HEK293T (cell line): ENCODE results near the gene THSD7B.

ENCODE experiments used
- BHLHE40 ChIP-seq: fragments of 450-650 bp; IDR thresholded peaks from 2 replicates; pipeline ENCODE4 v1.6.1; 2016; ENCODE audit warnings: mild to moderate bottlenecking, moderate library complexity, borderline replicate concordance
- CTBP1 ChIP-seq: fragments of 450-650 bp; IDR thresholded peaks from 2 replicates; pipeline ENCODE4 v1.6.1; 2016; ENCODE audit warnings: borderline replicate concordance
- ELF4 ChIP-seq: fragments of 450-650 bp; IDR thresholded peaks from 2 replicates; pipeline ENCODE4 v1.6.1; 2017; ENCODE audit warnings: antibody characterized with exemption
- FOXA1 ChIP-seq: fragments of 450-650 bp; IDR thresholded peaks from 2 replicates; pipeline ENCODE4 v1.6.1; 2016; ENCODE audit warnings: mild to moderate bottlenecking
- FOXK2 ChIP-seq: fragments of 450-650 bp; IDR thresholded peaks from 2 replicates; pipeline ENCODE4 v1.6.1; 2016; ENCODE audit warnings: mild to moderate bottlenecking
- FOXM1 ChIP-seq: fragments of 450-650 bp; IDR thresholded peaks from 2 replicates; pipeline ENCODE4 v1.6.1; 2017; ENCODE audit warnings: mild to moderate bottlenecking, borderline replicate concordance
- HDGF ChIP-seq: fragments of 450-650 bp; IDR thresholded peaks from 2 replicates; pipeline ENCODE4 v1.6.1; 2017; ENCODE audit warnings: antibody characterized with exemption, borderline replicate concordance
- LEF1 ChIP-seq: fragments of 450-650 bp; IDR thresholded peaks from 2 replicates; pipeline ENCODE4 v1.6.1; 2017; ENCODE audit warnings: mild to moderate bottlenecking, borderline replicate concordance
- PKNOX1 ChIP-seq: fragments of 450-650 bp; IDR thresholded peaks from 2 replicates; pipeline ENCODE4 v1.6.1; 2016
- SP1 ChIP-seq: fragments of 450-650 bp; IDR thresholded peaks from 2 replicates; pipeline ENCODE4 v1.6.1; 2017
- SUZ12 ChIP-seq: fragments of 450-650 bp; IDR thresholded peaks from 2 replicates; pipeline ENCODE4 v1.6.1; 2016; ENCODE audit warnings: mild to moderate bottlenecking
- TARDBP ChIP-seq: fragments of 450-650 bp; IDR thresholded peaks from 2 replicates; pipeline ENCODE4 v1.6.1; 2016
- ZNF384 ChIP-seq: fragments of 450-650 bp; IDR thresholded peaks from 2 replicates; pipeline ENCODE4 v1.6.1; 2016

- TF ChIP-seq LEF1 (no peak), ELF4 (no peak), FOXK2 (no peak), BHLHE40 (no peak), ZNF384 (no peak), HDGF (no peak), FOXA1 (no peak), SP1 (no peak), TARDBP (no peak), SUZ12 (no peak), CTBP1 (no peak), FOXM1 (no peak), PKNOX1 (no peak)
Observed at GRCh38 chr2:137316075-137316474, 550.7 kb downstream of the THSD7B start.
